GM18520 (cell line): Measurements from ENCODE around the gene HSPA12B.
"Not testable (repeated sequence)": the region's sequence is repeated elsewhere in the genome, so short reads cannot be mapped to it uniquely, and the experiment has no call there.

Experiments used
- ATAC-seq: cut with Tn5 transposase; IDR thresholded peaks from one replicate; pipeline ENCODE4 v1.9.1; 2021; ENCODE audit not compliant: unreplicated experiment

The HSPA12B gene

GRCh38 chr20:3784216-3784853 is 51.9 kb downstream of the HSPA12B start:
- ATAC-seq, result no peak

DNA sequence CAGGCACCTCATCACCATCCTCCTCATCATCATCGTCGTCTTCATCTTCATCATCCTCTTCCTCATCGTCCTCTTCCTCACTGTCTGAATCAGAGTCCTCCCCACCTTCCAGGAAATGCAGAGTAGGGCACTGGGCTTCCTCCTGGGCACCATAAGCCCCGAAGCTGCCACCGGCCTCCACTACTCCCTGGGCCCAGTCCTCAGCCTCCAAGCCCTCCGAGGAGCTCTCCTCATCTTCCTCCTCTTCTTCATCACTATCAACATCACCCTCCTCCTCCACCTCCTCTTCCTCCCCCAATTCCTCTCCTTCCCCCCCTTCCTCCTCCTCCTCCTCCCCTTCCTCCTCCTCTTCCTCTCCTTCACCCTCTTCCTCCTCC is 52.4 kb downstream of the HSPA12B start:
- no peak for ATAC-seq

DNA sequence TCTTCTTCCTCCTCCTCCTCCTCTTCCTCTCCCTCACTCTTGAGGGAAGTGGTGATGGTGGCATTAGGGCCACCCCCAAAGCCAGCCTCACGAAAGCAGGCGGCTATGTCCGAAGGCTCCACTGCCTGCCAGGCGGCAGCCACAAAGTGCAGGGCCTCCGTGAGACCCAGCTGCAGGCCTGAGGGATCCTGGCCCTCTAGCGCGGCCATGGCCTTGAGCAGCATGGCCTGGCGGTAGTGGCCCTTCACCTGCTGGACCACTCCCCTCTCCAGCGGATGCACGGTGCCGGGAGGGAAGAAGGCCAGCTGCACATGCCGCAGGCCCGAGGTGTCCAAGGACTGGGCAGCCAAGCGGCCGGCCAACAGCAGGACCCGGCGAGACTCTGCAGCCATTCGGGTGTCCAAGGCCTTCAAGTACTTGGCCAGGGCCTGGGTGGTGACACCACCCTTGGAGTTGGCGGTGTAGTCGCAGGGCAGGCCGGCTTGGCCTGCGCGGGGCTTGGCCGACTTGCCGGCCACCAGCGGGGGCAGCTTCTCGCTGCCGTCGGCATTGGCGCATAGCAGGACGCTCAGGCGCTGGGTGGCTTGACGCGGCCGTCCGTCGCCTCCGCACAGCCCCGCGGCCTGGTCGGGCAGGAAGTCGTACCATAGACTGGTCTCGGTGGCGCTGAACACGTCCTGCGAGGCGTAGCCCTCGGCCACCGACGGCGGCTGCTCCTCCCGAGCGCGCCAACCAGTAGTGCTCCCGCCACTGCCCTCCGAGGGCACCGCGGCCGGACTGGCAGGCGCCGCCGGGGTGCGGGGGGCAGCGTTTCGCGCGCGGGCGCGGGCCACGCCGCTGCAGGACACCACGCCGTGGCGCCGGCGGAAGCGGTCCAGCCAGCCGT is 53.0 kb downstream of the HSPA12B start:
- ATAC-seq, result no peak

DNA sequence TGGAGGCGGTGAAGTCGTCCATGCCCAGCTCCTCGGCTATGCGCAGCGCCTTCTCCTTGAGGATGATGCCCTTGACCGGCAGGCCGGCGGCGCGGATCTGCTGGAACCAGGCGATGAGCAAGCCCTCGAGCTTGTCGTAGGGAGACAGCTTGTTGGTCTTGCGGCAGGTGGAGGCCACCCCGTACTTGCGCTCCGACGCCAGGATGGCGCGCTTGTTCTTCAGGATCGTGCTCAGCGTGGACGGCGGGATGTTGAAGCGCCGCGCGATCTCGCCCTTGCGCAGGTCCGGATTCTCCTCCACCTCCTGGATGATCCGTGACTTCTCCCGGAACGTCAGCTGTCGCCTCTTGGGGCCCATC is 53.6 kb downstream of the HSPA12B start:
- ATAC-seq, result peak; percentile 5

DNA sequence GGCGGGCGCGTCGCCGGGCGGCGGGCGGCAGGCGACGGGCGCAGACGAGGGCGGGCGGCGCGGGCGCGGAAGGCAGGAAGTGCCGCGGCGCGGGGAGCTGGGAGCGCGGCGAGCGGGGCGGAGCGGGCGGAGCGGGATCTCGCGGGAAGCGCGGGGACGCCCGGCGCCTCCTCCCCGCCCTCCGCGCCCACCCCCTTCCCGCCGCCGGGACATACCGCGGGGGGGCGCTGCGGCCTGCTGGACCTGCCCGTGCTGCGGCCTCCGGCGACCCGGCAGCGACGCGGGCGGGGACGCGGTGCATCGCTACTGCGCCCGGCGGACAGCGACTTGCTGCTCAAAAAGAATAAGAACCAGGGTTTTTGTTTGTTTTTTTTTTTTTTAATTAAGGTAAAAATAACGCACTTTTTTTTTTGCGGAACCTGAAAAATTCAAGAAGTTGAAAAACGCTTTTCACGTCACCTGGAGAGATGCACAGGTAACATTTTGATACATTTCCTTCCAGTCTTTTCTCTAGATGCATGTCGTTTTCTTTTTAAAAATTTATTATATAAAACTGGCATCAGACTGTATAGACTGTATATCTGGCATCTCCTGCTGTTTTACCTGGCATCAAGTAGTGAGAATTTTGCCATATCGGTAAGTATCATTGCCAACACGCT is 54.3 kb downstream of the HSPA12B start, which contains the start of gene CENPB:
Gene CENPB (minus strand): TSS at position 76 of the 659 bp plus-strand sequence. CDS start 257 bp downstream, outside the sequence.
- peak; percentile 75 for ATAC-seq

GRCh38 chr20:3787324-3788014 is 55.0 kb downstream of the HSPA12B start:
- ATAC-seq, result no peak

- ATAC-seq, result no peak
These were observed 56.2 kb downstream of the HSPA12B start for GRCh38 chr20:3788685-3789155.

- not testable (repeated sequence) for ATAC-seq
These were observed 56.7 kb downstream of the HSPA12B start for GRCh38 chr20:3789201-3789600.

DNA sequence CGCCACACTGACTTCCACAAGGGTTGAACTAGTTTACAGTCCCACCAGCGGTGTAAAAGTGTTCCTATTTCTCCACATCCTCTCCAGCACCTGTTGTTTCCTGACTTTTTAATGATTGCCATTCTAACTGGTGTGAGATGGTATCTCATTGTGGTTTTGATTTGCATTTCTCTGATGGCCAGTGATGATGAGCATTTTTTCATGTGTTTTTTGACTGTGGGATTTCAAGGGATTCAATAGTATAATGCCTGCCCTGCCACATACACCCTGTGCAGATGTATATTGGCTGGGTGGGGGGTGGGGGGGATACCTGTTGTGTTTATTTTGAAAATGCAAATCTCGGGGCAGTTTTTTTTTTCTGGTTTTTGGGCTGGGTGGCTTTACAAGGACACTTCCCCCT is 61.7 kb downstream of the HSPA12B start:
- not testable (repeated sequence) for ATAC-seq

- no peak for ATAC-seq
These were observed 62.4 kb downstream of the HSPA12B start for GRCh38 chr20:3794701-3795420.

DNA sequence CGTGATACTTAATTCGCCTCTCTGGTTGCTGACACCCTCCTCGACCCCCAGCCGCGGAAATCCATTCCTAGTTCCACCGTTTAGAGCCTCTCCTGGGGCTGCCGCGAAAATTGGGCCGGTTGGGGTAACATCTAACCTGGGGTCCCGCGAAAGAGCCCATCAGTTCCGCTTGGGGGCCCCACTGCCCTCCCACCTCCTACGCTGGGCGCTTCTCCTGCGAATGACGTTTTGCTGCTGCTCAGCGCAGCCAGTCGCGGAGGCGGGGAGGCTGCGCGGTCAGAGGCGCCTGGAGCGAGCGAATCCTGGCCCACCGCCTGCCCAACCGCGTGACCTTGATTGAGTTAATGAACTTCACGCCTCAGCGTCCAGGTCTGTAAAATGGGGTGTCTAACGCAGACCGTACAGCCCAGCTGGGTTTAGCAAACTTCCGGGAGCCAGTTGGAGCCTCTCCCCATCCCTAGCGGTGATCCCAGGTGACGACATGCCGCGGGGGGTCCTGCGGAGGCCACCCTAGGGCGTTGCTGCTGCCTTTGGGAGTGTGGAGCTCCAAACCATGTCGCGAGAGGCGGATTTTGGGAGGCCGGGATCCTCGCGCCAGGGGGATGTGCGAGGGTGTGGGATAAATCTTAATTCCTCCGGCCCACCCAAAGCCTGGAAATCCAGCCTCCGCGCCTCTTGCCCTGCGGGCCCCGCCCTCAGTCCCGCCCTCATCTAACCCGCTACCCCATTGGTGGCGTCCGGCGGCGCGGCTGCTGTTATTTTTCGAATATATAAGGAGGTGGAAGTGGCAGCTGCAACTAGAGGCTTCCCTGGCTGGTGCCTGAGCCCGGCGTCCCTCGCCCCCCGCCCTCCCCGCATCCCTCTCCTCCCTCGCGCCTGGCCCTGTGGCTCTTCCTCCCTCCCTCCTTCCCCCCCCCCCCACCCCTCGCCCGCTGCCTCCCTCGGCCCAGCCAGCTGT is 63.3 kb downstream of the HSPA12B start, which contains the start of gene CDC25B:
Gene CDC25B (plus strand): TSS at position 800 of the 958 bp plus-strand sequence. CDS start 222 bp downstream, outside the sequence.
- ATAC-seq, result peak; percentile 46

DNA sequence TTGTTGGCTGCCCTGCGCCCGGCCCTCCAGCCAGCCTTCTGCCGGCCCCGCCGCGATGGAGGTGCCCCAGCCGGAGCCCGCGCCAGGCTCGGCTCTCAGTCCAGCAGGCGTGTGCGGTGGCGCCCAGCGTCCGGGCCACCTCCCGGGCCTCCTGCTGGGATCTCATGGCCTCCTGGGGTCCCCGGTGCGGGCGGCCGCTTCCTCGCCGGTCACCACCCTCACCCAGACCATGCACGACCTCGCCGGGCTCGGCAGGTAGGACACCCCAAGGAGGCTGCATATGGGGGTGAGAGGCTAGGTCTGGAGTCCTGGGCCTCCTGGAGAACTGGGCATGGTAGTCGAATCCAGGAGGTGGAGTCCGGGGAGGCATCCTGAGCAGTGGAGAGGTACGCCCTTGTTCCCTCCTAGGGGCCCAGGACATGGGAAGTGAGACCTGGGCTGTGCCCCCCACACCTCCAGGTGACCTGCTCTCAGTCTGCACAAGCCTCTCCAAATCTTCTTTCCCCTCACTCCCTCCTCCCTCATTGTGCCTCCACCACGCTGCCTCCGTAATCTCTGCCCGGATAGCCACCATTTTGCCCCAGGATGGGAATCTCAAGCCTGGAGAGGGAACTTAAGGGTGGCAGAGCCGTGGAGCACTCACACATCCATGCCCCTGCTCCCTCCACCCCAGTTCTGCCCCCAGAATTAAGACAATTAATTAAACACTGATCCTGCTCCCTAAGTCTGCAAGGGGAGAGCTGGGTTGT is 64.2 kb downstream of the HSPA12B start:
- ATAC-seq, result peak; percentile 2

DNA sequence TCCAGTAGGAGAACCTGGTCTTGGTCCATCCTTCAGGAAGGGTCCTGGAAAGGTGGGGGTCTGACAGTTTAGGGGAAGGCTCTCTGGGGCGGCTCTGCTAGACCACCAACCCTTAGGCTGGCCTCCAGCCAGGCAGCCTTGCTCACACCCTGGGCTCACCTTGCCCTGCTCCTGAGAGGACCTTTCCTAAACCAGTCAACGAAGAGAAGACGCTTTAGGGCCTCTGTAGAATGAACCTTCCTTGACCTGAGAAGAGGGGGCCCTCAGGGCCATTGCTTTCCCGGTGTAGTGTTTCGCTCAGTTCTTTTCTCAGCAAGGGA is 64.7 kb downstream of the HSPA12B start:
- no peak for ATAC-seq

DNA sequence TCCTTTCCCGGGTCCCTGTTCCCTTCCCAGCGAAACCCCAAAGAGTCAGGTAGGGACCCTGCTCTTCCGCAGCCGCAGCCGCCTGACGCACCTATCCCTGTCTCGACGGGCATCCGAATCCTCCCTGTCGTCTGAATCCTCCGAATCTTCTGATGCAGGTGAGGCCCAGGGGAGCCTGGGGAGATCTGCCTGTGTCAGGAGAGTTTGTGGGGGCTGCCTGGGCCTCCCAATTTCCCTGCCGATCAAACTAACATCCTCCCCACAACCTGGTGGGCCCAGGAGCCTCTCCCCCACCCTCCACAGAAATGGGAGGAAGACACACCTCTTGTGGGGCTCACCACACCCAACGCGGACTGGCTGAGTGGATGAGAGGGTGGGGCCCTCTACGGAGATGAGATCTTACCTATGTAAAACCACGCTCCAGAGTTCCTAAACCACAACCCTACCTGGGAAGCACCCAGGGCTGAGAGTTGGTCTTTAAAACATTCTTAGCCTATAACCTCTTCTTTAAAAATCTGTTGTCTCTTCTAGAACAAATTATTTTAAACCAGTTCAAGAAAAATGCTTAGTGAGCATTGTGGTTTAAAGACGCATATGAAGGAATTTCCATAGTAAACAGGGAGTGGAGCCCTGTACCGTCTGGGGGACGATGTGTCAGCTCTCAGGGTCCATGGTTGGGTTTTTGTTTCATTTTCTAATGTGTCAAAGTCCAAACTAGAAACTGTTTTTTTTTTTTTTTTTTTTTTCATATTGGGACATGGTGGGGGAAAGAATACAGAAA is 65.3 kb downstream of the HSPA12B start:
- no peak for ATAC-seq

- ATAC-seq, result no peak
These were observed 65.9 kb downstream of the HSPA12B start for GRCh38 chr20:3798373-3798768.

DNA sequence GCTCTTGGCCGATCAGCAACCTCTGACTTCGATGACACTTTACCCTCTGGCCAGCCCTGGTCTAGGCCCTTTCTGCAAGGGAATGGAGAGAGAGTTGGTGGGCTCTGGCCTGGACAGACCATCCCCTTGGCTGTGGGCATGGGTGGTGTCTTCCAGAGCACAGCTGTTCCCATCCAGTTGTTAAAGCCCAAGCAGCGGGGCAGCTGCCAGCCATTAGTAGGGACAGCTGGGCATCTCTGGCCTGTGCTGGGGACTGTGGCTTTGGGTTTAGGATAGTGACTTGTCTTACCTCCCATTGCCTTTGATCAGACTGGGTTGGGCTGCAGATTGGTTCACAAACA is 66.4 kb downstream of the HSPA12B start:
- no peak for ATAC-seq

DNA sequence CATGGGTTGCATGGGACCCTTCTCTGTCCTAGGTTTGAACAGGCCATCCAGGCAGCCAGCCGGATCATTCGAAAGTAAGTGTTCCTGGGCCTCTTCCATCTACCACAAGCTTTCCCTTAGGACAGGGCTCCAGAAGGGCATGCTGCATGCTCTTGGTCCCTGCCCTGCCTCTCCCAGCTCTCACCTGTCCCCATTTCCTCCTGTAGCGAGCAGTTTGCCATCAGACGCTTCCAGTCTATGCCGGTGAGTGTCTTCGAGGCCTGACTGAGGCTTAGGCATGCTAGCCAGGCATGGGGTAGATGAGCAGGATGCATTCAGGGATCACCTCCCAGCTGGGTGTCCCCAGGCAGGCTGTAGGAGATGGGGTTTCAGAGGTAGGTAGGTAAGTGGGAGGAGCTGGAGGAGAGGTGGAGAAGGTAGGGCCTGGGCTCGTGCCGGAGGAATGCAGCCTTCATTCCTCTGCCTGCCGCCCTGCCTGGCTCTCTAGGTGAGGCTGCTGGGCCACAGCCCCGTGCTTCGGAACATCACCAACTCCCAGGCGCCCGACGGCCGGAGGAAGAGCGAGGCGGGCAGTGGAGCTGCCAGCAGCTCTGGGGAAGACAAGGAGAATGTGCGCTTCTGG is 67.9 kb downstream of the HSPA12B start:
- no peak for ATAC-seq

- ATAC-seq, result no peak
These were observed 68.4 kb downstream of the HSPA12B start for GRCh38 chr20:3800878-3801260.
